Measurements from ENCODE around the gene MRPL44.

- TF ChIP-seq, protein P1, sequence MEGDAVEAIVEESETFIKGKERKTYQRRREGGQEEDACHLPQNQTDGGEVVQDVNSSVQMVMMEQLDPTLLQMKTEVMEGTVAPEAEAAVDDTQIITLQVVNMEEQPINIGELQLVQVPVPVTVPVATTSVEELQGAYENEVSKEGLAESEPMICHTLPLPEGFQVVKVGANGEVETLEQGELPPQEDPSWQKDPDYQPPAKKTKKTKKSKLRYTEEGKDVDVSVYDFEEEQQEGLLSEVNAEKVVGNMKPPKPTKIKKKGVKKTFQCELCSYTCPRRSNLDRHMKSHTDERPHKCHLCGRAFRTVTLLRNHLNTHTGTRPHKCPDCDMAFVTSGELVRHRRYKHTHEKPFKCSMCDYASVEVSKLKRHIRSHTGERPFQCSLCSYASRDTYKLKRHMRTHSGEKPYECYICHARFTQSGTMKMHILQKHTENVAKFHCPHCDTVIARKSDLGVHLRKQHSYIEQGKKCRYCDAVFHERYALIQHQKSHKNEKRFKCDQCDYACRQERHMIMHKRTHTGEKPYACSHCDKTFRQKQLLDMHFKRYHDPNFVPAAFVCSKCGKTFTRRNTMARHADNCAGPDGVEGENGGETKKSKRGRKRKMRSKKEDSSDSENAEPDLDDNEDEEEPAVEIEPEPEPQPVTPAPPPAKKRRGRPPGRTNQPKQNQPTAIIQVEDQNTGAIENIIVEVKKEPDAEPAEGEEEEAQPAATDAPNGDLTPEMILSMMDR (IDR thresholded peaks at IDR 0.05 in 4 of 5, conservative IDR thresholded peaks at IDR 0.05 in 1 of 5) = no peak
- TF ChIP-seq POLR2A (IDR thresholded peaks at IDR 0.05) = no peak
These were observed 37.2 kb upstream of the MRPL44 start for GRCh38 chr2:223920109-223920508.
